PC-9 (cell line): ENCODE results near the gene SASH1.

Source experiments
- EZH2 ChIP-seq: fragments of 200-600 bp; sonication (generic); IDR thresholded peaks from 2 replicates; pipeline ENCODE4 v1.8.0; 2017; ENCODE audit warnings: antibody characterized with exemption, low read depth
- TF ChIP-seq, protein P1 (sequence below): fragments of 200-600 bp; sonication (generic); conservative IDR thresholded peaks from 2 replicates; pipeline ENCODE4 v1.6.1; 2017; ENCODE audit warnings: mixed run types, antibody characterized with exemption, mild to moderate bottlenecking, moderate library complexity

DNA sequence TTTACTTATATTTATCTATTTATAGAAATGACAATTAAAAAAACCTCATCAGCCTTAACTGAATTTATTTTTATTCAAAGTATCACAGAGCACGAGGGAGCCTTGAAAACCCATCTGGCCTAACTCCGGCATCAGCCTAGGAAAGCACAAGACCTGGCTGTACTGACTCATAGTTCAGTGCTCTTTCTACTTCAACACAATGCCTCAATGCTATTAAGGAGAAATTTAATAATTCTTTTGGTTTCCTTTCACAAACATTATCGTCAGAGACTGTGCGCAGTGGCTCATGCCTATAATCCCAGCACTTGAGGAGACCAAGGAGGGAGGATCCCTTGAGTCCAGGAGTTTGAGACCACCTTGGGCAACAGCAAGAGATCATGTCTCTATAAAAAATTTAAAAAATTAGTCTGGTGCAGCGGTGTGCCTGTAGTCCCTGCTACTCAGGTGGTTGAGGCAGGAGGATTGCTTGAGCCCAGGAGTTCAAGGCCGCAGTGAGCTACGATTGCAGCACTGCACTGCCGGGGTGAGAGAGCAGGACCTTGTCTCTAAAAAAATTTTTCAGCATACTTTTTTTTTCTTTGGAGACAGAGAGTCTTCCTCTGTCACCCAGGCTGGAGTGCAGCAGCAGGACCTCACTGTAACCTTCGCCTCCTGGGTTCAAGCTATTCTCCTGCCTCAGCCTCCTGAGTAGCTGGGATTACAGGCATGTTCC, 1.9 kb upstream of the SASH1 start:
- TF ChIP-seq, protein P1, sequence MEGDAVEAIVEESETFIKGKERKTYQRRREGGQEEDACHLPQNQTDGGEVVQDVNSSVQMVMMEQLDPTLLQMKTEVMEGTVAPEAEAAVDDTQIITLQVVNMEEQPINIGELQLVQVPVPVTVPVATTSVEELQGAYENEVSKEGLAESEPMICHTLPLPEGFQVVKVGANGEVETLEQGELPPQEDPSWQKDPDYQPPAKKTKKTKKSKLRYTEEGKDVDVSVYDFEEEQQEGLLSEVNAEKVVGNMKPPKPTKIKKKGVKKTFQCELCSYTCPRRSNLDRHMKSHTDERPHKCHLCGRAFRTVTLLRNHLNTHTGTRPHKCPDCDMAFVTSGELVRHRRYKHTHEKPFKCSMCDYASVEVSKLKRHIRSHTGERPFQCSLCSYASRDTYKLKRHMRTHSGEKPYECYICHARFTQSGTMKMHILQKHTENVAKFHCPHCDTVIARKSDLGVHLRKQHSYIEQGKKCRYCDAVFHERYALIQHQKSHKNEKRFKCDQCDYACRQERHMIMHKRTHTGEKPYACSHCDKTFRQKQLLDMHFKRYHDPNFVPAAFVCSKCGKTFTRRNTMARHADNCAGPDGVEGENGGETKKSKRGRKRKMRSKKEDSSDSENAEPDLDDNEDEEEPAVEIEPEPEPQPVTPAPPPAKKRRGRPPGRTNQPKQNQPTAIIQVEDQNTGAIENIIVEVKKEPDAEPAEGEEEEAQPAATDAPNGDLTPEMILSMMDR: no peak
- TF ChIP-seq EZH2: no peak
